HTERT RPE-1 (cell line): Measurements from ENCODE around the gene IGFALS.

Experiments used
- in situ Hi-C: fragments of 300-500 bp; cut with MboI; formaldehyde crosslinking; loops from 4 replicates; pipeline ENCODE4 v1.14.3; 2020; ENCODE audit warnings: low sequenced_read_pairs

The IGFALS gene

DNA sequence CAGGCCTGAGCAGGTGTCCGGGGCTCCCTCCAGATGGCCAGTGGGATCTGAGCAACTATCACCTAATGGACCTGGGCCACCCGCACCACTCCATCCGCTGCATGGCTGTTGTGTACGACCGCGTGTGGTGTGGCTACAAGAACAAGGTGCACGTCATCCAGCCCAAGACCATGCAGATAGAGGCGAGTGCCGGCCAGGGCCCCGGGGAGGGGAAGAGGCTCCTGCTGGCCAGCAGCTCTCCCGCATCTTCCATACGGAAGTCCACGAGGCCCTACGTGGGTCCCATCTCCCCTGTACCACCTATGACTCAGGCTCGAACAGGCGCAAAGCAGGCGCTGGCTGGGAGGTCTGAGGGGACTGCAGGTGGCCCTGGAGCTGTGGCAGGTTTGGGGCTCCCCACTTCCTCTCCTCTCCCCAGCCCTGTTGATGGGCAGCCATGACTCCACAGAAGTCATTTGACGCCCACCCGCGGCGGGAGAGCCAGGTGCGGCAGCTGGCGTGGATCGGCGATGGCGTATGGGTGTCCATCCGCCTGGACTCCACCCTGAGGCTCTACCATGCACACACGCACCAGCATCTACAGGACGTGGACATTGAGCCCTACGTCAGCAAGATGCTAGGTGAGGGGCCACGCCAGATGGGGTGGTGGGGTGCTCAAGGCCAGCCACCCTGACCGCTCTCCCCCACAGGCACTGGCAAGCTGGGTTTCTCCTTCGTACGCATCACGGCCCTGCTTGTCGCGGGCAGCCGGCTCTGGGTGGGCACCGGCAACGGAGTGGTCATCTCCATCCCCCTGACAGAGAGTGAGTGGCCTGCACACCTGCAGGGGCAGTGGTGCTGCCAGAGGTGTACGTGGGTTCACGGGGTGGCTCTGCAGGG lies 26.1 kb downstream of the IGFALS start:
- in situ Hi-C loops: no loop called here

DNA sequence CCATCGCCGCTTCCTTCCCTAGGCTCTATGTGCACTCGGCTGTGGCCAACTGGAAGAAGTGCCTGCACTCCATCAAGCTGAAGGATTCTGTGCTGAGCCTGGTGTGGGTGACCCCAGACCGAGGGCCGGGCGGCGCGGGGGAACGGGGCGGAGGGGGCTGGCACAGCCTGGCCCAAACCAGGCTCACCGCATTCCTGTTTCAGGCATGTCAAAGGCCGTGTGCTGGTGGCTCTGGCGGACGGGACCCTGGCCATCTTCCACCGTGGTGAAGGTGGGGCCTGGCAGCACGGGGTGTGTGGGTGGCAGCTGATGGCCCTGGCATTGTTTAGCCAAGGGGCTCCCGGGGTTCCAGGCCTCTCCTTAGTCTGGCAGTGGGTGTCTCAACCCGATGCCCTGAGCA lies 26.8 kb downstream of the IGFALS start:
- in situ Hi-C loops: no loop called here

DNA sequence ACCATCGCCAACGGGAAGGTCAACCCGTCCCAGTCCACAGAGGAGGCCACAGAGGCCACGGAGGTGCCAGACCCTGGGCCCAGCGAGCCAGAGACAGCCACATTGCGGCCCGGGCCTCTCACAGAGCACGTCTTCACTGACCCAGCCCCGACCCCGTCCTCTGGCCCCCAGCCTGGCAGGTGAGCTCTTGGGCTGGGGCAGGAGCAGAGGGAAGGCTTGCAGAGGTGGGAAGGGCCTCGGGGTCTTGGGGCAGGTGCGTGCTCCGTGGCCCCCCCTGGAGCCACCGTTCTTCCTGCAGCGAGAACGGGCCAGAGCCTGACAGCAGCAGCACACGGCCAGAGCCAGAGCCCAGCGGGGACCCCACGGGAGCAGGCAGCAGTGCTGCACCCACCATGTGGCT lies 27.3 kb downstream of the IGFALS start:
- in situ Hi-C loops: no loop called here

DNA sequence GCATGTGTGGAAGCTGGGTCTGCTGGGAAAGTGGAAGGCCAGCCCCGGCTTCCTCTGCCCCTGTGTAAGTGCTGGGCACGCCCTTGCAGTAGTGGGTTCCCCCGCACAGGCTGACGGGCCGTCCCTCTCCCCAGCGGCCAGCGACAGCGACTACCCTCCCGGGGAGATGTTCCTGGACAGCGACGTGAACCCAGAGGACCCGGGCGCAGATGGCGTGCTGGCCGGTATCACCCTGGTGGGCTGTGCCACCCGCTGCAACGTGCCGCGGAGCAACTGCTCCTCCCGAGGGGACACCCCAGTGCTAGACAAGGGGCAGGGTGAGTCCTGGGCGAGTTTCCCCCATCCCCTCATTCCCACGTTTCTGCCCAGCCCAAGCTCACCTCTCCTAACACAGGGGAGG lies 27.7 kb downstream of the IGFALS start:
- in situ Hi-C loops: no loop called here

DNA sequence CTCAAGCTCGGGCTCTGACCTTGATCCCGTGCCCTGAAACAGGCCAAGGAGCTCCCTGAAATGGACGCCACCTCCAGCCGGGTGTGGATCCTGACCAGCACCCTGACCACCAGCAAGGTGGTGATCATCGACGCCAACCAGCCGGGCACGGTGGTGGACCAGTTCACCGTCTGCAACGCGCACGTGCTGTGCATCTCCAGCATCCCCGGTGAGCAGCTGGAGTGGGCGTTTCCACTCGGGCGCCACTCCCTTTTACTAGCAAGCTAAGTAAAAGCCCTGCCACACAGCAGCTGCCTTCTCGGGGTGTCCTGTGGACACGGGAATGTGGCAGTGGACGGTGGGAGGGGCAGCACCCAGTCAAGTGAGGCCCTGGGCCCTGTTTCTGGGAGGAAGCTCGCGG lies 28.5 kb downstream of the IGFALS start:
- in situ Hi-C loops: no loop called here

DNA sequence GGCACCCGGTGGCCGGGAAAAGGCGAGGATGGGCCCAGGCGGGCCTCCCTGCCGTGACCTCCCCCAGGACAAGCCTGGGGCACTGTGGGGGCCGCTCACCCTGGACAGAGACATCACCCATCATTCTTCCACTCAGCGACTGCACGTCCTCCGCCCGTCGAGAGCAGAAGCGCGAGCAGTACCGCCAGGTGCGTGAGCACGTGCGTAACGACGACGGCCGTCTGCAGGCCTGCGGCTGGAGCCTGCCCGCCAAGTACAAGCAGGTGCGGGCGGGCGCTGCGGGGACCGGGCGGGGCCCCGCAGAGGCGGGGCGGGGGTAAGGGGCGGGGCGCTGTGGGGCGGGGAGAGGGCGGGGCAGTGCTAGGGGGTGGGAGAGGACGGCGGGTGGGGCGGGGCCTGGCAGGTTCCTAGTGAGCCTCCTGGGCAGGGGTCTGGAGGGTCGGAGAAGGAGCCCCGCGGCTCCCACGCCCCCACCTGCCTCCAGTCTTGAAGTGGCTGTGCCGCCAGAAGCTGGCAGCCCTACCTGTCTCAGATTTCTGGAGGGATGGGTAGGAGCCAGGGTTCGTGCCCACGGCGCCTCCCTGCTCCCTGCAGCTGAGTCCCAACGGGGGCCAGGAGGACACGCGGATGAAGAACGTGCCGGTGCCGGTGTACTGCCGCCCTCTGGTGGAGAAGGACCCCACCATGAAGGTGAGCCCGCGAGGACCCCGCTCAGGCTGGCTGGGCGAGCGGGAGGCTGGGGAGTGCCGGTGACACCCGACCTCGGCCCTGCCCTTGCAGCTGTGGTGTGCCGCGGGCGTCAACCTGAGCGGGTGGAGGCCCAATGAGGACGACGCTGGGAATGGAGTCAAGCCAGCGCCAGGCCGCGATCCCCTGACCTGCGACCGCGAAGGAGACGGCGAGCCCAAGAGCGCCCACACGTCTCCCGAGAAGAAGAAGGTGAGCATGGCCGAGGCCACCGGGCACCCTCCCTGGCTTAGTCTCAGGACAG lies 29.7 kb downstream of the IGFALS start:
- in situ Hi-C loops: no loop called here

DNA sequence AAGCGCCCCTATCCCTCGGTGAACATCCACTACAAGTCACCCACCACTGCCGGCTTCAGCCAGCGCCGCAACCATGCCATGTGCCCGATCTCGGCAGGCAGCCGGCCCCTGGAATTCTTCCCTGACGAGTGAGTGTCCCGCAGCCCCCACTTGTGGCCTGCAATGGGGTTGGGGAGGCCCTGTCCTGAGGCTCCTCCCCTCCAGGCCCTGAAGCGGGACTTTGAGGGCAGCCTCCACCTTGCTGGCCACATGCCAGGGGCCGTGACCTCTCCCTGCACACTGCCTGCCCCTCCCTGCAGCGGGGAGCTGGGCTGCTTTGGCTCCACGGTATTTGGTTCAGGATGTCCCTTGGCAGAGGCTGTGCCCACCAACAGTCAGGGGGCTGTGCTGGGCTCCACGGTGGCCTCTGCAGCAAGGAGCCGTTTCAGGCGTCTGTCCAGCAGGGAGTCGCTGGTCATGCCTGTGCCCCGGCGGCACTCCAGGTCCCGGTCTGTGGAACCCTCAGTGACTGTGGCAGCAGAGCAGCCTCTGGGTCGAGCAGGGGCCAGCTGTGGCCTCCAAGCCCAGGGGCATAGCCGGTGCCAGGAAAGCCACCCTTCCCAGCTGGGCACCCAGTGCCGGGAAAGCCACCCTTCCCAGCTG lies 30.5 kb downstream of the IGFALS start:
- in situ Hi-C loops: no loop called here

DNA sequence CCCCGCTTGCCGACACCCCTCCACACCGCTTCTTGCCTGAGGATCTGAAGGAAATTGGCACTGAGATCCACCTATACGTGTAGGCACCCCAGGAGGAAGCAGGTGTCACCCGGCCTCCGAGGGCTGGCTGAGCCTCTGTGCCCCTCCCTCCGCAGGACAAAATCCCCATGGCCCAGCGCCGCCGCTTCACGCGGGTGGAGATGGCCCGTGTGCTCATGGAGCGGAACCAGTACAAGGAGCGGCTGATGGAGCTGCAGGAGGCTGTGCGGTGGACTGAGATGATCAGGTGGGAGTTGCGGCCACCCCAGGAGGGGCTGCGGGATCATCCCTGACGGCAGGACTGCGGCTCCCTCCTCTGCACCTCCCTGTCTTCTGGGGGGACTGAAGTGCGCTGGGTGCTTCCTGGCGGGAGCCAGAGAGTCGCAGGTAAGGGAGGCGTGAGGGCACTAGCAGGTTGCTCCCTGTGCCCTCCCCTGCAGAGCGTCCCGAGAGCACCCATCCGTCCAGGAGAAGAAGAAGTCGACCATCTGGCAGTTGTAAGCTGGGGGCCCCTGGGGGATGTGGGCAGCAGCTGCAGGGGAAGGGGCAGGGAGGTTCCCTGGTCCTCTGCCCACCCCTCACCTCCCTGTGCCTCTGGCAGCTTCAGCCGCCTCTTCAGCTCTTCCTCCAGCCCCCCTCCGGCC lies 31.2 kb downstream of the IGFALS start:
- in situ Hi-C loops: no loop called here

DNA sequence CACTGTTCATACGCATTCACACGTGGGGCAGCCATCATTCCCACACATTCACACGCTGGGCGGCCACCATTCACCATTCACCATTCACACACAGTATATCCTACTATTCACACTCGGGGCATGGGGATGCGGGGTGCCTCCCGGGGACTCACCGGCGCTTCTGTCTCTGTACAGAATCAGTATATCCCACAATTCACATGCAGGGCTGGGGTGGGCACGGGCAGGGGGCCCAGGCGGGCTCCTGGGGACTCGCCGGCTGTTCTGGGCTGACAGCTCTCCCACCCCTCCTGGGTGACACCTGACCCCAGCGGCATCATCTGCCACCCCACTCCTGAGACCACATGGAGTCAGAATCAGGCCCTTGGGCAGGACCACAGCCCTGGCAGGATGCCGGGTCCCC lies 31.8 kb downstream of the IGFALS start:
- in situ Hi-C loops: no loop called here

DNA sequence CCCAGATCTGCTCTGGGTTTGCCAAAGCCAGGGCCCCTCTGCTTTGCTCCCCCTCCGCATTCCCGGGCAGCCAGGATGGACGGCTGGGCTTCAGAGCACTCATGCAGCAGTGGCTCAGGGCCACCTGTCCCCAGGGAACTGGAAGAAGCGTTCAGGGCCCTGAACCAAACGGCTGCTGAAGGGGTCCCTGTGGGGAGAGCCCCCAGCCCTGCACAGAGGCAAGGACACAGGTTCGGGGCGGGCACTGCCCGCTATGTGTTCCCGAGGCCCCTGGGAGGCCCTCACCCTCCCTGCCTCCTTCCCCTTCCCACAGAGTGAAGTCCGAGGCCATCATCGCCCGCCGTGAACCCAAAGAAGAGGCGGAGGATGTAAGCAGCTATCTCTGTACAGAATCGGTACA lies 32.6 kb downstream of the IGFALS start:
- in situ Hi-C loops: no loop called here

DNA sequence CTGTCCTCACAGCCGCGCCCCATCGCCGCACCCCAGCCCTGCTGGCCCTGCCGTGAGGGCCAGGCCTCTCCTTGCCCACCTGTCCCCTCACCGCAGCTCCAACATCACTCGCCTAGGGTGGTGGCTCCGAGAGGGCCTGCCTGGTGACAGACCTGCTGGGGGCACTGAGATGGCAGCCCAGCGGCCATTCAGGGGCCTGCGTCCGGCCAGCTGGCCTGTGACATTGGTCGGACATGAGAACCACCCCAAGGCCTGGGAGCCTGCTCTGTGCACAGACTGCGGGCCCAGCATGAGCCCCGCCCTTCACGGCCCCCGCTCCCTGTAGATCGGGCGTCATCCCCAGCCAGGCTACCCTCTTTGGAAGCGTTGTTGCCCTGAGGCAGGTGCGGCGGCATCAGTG lies 34.0 kb downstream of the IGFALS start:
- in situ Hi-C loops: no loop called here

DNA sequence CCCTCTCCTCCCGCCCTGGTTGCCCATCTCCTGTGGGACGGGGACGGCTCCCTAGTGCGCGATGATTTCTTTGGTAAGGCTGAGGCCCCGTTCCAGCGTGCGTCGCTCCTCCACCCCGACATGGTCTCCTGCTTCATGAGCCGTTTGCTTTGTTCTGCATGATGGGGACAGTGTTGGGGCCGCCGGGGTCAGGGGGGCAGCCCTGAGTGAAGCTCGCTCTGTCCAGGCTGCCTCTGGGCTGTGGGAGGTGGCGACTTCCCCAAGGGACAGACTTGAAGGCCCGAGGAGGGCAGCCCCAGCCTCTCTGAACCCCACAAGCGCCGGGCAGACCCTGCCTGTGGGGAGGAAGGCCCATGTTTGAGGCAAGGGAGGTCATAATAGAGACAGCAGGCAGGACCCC lies 34.6 kb downstream of the IGFALS start:
- in situ Hi-C loops: no loop called here

DNA sequence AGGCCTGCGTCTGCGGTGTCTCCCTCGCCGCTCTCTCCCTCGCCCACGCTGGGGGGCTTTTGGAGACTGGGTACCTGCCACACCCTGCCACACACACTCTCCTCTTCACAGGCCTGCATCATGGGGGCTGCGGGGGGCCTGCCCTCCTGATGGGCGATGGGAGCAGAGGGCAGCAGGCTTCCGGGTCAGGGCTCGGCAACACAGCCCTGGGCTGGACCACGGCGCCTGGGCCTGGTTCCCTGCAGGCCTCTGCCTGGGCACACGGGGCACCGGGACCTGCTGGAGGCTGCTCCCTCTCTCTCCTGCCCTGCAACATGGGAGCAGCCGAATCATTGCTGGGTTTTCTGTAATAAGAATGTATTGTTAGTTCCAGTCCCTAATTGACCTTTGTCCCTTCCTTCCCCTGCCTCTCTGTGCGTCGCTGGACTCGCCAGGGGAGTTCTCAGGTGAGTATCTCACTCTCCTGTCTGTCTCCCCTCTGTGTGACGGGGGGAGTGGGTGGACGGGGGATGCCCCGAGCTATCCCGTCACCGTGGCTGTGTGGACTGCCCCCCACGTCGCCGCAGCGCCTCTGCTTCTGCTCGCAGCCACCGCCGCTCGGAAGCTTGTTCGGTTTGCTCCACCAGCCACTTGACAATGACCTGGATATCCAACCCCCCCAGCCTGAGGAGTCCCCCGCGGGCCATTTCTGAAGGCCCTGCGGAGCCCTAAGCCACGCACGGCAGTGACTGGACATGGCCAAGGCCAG lies 35.6 kb downstream of the IGFALS start:
- in situ Hi-C loops: no loop called here

DNA sequence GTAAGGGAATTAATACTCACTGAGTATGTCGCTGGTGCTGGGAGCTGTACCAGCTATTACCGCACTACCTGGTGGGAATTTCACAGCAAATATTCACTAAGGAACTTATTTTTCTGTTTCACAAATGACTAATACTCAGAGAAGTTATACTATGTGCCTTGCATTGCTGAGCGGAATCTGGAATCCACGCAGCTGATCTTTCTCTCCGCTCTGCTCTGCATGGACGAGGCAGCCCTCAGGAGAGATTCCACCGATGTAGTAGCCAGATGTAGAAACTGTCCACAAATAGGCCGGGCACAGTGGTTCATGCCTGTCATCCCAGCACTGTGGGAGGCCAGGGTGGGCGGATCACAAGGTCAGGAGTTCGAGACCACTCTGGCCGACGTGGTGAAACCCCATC lies 39.3 kb downstream of the IGFALS start:
- in situ Hi-C loops: no loop called here

DNA sequence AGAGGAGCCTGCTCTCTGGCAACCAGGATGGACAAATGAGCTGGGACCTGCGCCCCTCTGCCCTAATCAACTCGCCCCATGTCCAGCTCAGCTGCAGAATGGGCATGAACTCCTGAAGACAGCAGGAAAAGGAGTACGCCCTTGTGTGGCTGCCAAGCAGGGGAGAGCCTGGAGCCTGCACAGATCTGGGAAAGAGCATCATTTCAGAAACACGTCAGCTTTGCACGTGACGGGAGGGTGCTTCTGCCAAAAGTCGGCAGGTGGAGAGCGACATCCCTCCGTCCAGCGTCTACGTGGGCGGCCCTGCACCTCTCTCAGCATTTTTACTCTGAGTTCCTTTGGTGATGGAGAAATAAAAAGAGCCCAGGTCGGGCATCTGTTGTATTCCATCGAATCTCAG lies 40.7 kb downstream of the IGFALS start:
- in situ Hi-C loops: no loop called here

DNA sequence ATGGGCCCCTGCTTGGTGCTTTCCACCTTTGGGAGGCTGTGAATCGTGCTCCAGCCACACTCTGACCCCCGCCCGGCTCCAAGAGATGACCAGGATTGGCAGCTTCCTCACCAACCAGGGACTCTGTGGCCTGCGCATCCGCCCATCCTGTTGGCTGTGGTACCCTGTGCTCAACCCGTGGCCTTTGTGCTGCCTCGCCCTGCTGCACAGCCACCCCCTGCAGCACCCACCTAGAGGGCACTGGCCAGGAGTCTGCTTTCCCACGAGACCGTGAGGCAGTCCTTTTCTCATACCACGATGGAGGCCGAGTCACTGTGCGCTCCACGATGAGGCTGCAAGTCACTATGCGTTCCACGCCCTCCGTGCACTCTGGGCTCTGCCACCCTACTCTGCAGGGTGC lies 41.6 kb downstream of the IGFALS start:
- in situ Hi-C loops: no loop called here

DNA sequence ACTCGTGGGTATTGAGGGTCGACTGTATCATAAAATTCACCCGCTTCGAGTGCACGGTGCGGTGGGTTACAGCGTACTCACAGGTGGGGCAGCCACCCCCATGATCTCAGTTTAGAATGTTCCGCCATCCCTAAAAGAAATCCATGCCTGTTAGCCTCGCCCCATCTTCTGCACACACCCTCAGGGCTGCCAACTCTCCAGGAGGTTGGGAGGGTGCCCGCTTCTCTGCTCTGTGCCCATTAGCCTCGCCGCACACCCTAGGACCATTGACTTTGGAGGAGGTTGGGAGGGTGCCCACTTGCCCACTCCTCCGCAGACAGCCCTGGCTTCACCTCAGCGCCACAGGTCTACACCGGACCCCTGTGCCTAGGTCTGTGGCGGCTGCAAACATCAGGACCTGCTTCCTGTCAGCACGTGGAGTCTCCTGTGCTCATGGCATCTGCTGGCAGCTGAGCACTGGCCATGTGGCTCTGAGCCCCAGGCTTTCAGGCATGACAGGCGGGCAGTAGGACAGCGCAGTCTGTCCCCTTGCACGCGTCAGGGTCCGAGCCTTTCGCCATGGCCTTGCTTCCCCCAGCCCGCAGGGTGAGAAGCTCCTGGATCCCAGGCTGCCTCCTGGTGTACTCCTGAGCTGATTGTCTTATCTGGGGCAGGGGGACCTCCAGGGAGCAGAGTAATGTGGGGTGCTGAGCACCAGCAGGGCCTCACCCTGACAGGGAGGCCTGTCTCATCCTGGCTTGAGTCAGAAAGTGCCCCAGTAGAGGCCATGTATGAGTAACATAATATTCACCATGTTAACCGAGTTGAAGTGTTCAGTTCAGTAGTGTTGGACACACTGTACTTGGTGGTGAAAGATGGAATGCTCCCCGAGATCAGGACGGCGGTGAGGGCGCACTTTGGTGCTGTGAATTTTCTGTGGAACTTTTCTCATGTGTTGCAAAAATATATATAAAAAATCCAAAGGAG lies 44.1 kb downstream of the IGFALS start:
- in situ Hi-C loops: no loop called here

DNA sequence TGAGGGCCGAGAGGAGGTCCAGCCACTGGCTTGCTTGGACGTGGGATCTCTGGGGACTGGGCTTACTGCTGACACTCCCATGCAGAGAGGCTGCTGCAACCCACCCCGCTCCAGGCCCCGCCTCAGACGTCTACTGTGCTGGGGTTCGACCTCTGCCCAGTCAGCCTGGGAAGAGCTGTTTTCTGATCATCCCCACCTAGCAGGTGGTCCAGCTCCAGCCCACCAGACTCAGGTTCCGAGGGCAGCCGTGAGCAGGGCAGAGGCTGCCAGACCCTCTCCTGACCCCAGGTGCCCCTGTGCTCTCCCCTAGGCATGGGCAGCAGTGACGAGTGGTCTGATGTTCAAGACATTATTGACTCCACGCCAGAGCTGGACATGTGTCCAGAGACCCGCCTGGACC lies 45.6 kb downstream of the IGFALS start:
- in situ Hi-C loops: no loop called here

DNA sequence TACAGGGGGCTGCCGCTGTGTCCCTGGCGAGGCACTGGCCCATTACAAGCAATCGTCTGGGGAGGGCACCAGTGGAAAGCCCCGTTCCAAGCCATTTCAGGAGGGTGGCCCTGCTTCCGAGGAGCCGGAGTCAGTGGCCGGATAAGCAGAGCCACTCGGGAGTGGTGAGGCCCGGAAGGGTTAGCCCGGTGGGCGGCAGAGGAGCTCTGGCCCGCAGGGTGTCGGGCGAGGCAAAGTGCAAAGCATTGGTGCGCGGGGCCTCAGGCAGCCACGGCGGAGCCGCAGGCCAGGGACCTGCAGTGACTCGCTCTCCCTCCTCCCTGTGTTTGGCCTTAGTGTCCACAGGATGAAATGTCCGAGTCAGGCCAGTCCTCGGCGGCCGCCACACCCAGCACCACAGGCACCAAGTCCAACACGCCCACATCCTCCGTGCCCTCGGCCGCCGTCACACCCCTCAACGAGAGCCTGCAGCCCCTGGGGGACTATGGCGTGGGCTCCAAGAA lies 46.8 kb downstream of the IGFALS start:
- in situ Hi-C loops: no loop called here
